HG03432 (cell line): ENCODE measurements around the gene FOXP1.
"Not testable (repeated sequence)": the region's sequence is repeated elsewhere in the genome, so short reads cannot be mapped to it uniquely, and the experiment has no call there.

Experiments
- ATAC-seq: cut with Tn5 transposase; IDR thresholded peaks from one replicate; pipeline ENCODE4 v1.9.1; 2021; ENCODE audit warnings: mild to moderate bottlenecking, moderate library complexity; ENCODE audit not compliant: unreplicated experiment

FOXP1 gene

GRCh38 chr3:70975981-70976380 lies 607.5 kb downstream of the FOXP1 start:
- ATAC-seq: not testable (repeated sequence)

- no peak for ATAC-seq
Measured at GRCh38 chr3:70974747-70975146, 608.8 kb downstream of the FOXP1 start.

- no peak for ATAC-seq
Measured at GRCh38 chr3:70973558-70973957, 610.0 kb downstream of the FOXP1 start.

- no peak for ATAC-seq
Measured at GRCh38 chr3:70972855-70973254, 610.7 kb downstream of the FOXP1 start.

GRCh38 chr3:70970952-70971351 lies 612.6 kb downstream of the FOXP1 start:
- ATAC-seq: no peak

GRCh38 chr3:70970171-70970570 lies 613.4 kb downstream of the FOXP1 start:
- no peak for ATAC-seq

- ATAC-seq: no peak
Measured at GRCh38 chr3:70963431-70964275, 619.9 kb downstream of the FOXP1 start.

GRCh38 chr3:70959506-70960291 lies 623.8 kb downstream of the FOXP1 start:
- no peak for ATAC-seq

- no peak for ATAC-seq
Measured at GRCh38 chr3:70952033-70952747, 631.3 kb downstream of the FOXP1 start.

GRCh38 chr3:70951316-70951715 lies 632.2 kb downstream of the FOXP1 start:
- ATAC-seq: no peak

GRCh38 chr3:70947579-70947978 lies 635.9 kb downstream of the FOXP1 start:
- ATAC-seq: no peak

- no peak for ATAC-seq
Measured at GRCh38 chr3:70943886-70944285, 639.6 kb downstream of the FOXP1 start.

- no peak for ATAC-seq
Measured at GRCh38 chr3:70933105-70933810, 650.3 kb downstream of the FOXP1 start.

- no peak for ATAC-seq
Measured at GRCh38 chr3:70930066-70930465, 653.5 kb downstream of the FOXP1 start.

- ATAC-seq: no peak
Measured at GRCh38 chr3:70927239-70927638, 656.3 kb downstream of the FOXP1 start.

- ATAC-seq: no peak
Measured at GRCh38 chr3:70926835-70927234, 656.7 kb downstream of the FOXP1 start.

GRCh38 chr3:70919661-70920060 lies 663.9 kb downstream of the FOXP1 start:
- ATAC-seq: no peak

GRCh38 chr3:70919091-70919490 lies 664.4 kb downstream of the FOXP1 start:
- no peak for ATAC-seq

GRCh38 chr3:70916375-70917055 lies 667.0 kb downstream of the FOXP1 start:
- ATAC-seq: no peak

GRCh38 chr3:70914862-70915261 lies 668.7 kb downstream of the FOXP1 start:
- ATAC-seq: no peak
